ENCODE data around the gene TRIM61.
"Not testable (repeated sequence)": the region's sequence is repeated elsewhere in the genome, so short reads cannot be mapped to it uniquely, and the experiment has no call there.

The TRIM61 gene

GRCh38 chr4:164956766-164957643 is 20.5 kb downstream of the TRIM61 start:
- no peak for DNase-seq (ENCODE audit: low spot score)

- no peak for DNase-seq (ENCODE audit: low spot score)
Observed at GRCh38 chr4:164955107-164955805, 22.2 kb downstream of the TRIM61 start.

GRCh38 chr4:164952551-164952950 is 24.9 kb downstream of the TRIM61 start:
- no peak for DNase-seq (ENCODE audit: low spot score)

- DNase-seq (ENCODE audit: low spot score) = no peak
Observed at GRCh38 chr4:164949448-164950143, 27.9 kb downstream of the TRIM61 start.

GRCh38 chr4:164948975-164949374 is 28.5 kb downstream of the TRIM61 start:
- DNase-seq (ENCODE audit: low spot score) = no peak

GRCh38 chr4:164948006-164948405 is 29.5 kb downstream of the TRIM61 start:
- not testable (repeated sequence) for DNase-seq (ENCODE audit: low spot score)

- DNase-seq (ENCODE audit: low spot score) = no peak
Observed at GRCh38 chr4:164946810-164947209, 30.6 kb downstream of the TRIM61 start.

GRCh38 chr4:164945146-164945545 is 32.3 kb downstream of the TRIM61 start:
- no peak for DNase-seq (ENCODE audit: low spot score)

- no peak for DNase-seq (ENCODE audit: low spot score)
Observed at GRCh38 chr4:164943192-164943591, 34.3 kb downstream of the TRIM61 start.

- peak; percentile 18 for DNase-seq (ENCODE audit: low spot score)
Observed at GRCh38 chr4:164937576-164938270, 39.7 kb downstream of the TRIM61 start.

GRCh38 chr4:164935865-164936606 is 41.4 kb downstream of the TRIM61 start:
- not testable (repeated sequence) for DNase-seq (ENCODE audit: low spot score)

GRCh38 chr4:164935363-164935762 is 42.1 kb downstream of the TRIM61 start:
- DNase-seq (ENCODE audit: low spot score) = peak; percentile 45

GRCh38 chr4:164933244-164933643 is 44.2 kb downstream of the TRIM61 start:
- no peak for DNase-seq (ENCODE audit: low spot score)

GRCh38 chr4:164931551-164932324 is 45.7 kb downstream of the TRIM61 start:
- no peak for DNase-seq (ENCODE audit: low spot score)

GRCh38 chr4:164930647-164931046 is 46.8 kb downstream of the TRIM61 start:
- no peak for DNase-seq (ENCODE audit: low spot score)

- not testable (repeated sequence) for DNase-seq (ENCODE audit: low spot score)
Observed at GRCh38 chr4:164927101-164927500, 50.4 kb downstream of the TRIM61 start.

- no peak for DNase-seq (ENCODE audit: low spot score)
Observed at GRCh38 chr4:164926301-164926700, 51.2 kb downstream of the TRIM61 start.

- no peak for DNase-seq (ENCODE audit: low spot score)
Observed at GRCh38 chr4:164924670-164925238, 52.7 kb downstream of the TRIM61 start.

- no peak for DNase-seq (ENCODE audit: low spot score)
Observed at GRCh38 chr4:164918956-164919355, 58.5 kb downstream of the TRIM61 start.
